Endothelial cell of coronary artery (primary cell): ENCODE measurements around the gene MRPS14. TPM values are rescaled to one million over a fixed set of nuclear protein-coding genes. Genes with fewer than 3 reads are reported as not detected.

Experiments used
- total RNA-seq: library from RNA; depleted of rRNA; stranded (reverse); fragments of >200 nt; gene quantifications from 2 replicates; pipeline ENCODE4 v1.2.3, GENCODE V29; 2014

The MRPS14 gene
- 26.3 and 29.5 TPM in 2 replicates for total RNA-seq

DNA sequence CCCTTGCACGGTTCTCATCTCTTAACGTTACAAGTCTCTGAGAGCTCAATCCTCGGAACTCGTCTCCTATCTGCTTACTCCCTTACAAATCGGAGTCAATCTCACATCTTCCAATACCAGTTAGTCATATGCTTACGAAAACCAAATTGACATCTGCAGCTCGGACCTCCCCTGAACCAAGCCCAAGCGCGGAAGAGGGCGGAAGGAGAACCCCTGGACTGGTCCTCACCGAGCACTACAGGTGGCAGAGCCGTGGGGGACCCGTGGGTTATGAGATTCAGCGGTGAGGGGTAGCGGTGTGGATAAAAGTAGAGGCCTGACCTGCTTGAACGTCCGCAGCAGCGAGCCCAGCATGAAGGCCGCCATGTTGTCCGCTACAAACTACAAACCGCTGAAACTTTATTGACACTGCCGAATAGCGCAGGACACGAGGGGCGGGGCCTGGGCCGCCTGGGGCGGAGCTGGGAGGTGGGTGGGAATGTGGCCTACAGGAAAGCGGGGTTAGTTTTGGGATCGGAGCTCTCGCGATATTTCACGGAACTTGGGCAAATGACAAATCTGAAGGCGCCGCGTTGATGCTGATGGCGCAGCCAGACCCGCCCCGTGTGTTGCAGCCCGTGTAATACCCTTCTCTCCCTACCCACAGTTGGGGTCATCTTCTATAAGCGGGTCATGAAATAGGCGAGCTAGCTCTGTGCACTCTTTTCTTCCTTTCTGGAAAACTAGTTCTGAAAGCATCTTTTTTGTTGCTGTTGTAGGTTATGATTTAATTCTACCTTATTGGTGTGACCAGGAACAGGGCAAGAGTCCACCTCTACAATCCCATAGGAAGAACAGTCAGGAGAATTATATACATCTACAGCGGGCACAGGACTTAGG, at the start of gene MRPS14:
TSS of gene MRPS14 (minus strand) at position 383 of the 879 bp plus-strand sequence. CDS start at position 366, 17 bp downstream.

GRCh38 chr1:175067362-175068106, 44.3 kb upstream of the MRPS14 start, which contains the start of gene TNN:
TSS of gene TNN (plus strand) at chr1:175067833. CDS start at chr1:175077419, 9,586 bp downstream.

DNA sequence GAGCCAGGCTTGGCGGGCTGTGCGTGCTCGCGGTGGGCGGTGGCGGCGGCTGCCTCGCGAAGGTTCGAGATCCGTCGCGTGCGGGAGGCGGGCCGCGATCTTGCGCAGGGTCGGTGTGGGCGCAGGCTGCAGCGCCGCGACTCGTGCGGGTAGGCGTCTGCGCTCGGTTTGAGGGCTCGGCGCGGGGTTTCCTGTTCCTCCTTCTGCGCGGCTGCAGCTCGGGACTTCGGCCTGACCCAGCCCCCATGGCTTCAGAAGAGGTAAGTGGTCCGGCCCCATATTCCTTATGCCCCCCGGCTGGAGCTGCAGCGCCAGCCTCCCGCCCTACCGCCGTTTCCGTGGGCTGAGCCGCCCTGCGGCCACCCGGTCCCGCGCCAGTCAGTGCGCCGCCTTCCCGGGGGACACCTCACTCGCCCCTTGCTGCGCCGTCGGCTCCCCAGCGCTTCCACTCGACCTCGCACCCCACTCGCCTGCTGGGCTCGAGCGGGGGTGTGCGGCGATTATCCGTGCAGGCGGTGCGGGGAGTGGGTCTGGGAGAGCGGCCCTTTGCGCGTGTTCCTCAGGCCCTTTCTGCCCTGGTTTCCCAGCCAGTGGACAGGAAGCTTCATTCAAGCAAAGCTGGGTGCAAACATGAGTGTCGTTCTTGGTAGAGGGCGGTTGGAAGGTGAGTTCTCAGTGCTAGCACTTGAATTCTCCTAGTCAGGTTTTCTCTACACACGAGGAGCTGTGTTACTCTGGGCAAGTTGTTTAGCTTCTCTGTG, 23.1 kb downstream of the MRPS14 start, which contains the start of gene CACYBP:
TSS of gene CACYBP (plus strand) at position 12 of the 761 bp plus-strand sequence. CDS start at position 246, 234 bp downstream.

Other genes with a start within 250 kb of the MRPS14 start
- gene CACYBP, start 23.5 kb downstream of the MRPS14 start, total RNA-seq: 313 and 323 TPM in 2 replicates
- under 0.01 TPM in 1 of 2 replicates, not detected in the other for gene TNN, start 44.4 kb upstream of the MRPS14 start, total RNA-seq
- gene KIAA0040, start 169.4 kb upstream of the MRPS14 start, total RNA-seq: 5.2 and 17.3 TPM in 2 replicates